HEK293 (cell line): ENCODE results near the gene EEF1AKMT2.

Experiments
- CTCF ChIA-PET: fragments of 350-600 bp; formaldehyde crosslinking; extraction: SDS; loops from one replicate; lab custom pipeline; 2021; ENCODE audit warnings: antibody characterized with exemption; lab: Yijun Ruan, JAX
- POLR2A ChIA-PET: fragments of 300-600 bp; formaldehyde crosslinking; extraction: SDS; loops from one replicate; lab custom pipeline; 2020; ENCODE audit warnings: antibody characterized with exemption, inconsistent platforms; lab: Yijun Ruan, JAX
- H3K27ac ChIP-seq: fragments of 200-500 bp; sonication (Bioruptor generic); 2 replicates; pipeline ENCODE4 v1.5.1; 2014; ENCODE audit warnings: low read depth, low read length, control low read depth, inconsistent platforms; ENCODE audit errors: extremely low read depth
- H3K36me3 ChIP-seq, 2 experiments: fragments of 200-500 bp in 1 of 2; sonication (Bioruptor generic) in 1 of 2; 1 replicate in 1 of 2; 2 replicates in 1 of 2; pipeline ENCODE4 v1.5.1; 2014 to 2017; ENCODE audit warnings: inconsistent platforms in 2 of 2, low read length in 2 of 2; ENCODE audit not compliant: control insufficient read depth in 2 of 2, insufficient read depth in 1 of 2
- H3K4me1 ChIP-seq: fragments of 200-500 bp; sonication (Bioruptor generic); 2 replicates; pipeline ENCODE4 v1.5.1; 2014; ENCODE audit warnings: mild to moderate bottlenecking, low read length, inconsistent platforms; ENCODE audit not compliant: control insufficient read depth, insufficient read depth
- H3K4me3 ChIP-seq: 2 replicates; pipeline ENCODE4 v1.5.1; 2011; ENCODE audit warnings: low read depth, mild to moderate bottlenecking, control low read depth, low read length, moderate library complexity
- H3K9me3 ChIP-seq: fragments of 200-500 bp; sonication (Bioruptor generic); 2 replicates; pipeline ENCODE4 v1.5.1; 2014; ENCODE audit warnings: low read depth, low read length, inconsistent platforms; ENCODE audit not compliant: control insufficient read depth, insufficient read depth
- PRDM10 ChIP-seq: fragments of 450-650 bp; formaldehyde crosslinking; IDR thresholded peaks from 2 replicates; pipeline ENCODE4 v1.5.1; 2016; ENCODE audit warnings: missing biosample characterization, missing genetic modification characterization
- ZBTB20 ChIP-seq: fragments of 450-650 bp; formaldehyde crosslinking; IDR thresholded peaks from 2 replicates; pipeline ENCODE4 v1.5.1; 2016; ENCODE audit warnings: missing biosample characterization, missing genetic modification characterization
- ZNF366 ChIP-seq: fragments of 450-650 bp; formaldehyde crosslinking; conservative IDR thresholded peaks from 2 replicates; pipeline ENCODE4 v1.5.1; 2016; ENCODE audit warnings: missing biosample characterization, missing genetic modification characterization
- ZNF394 ChIP-seq: fragments of 450-650 bp; formaldehyde crosslinking; IDR thresholded peaks from 2 replicates; pipeline ENCODE4 v1.5.1; 2016; ENCODE audit warnings: missing biosample characterization, missing genetic modification characterization, mild to moderate bottlenecking, moderate library complexity, borderline replicate concordance
- ZNF514 ChIP-seq: fragments of 450-650 bp; formaldehyde crosslinking; IDR thresholded peaks from 2 replicates; pipeline ENCODE4 v1.5.1; 2016; ENCODE audit warnings: missing biosample characterization, missing genetic modification characterization
- ZNF530 ChIP-seq: fragments of 450-650 bp; formaldehyde crosslinking; IDR thresholded peaks from 2 replicates; pipeline ENCODE4 v1.5.1; 2016; ENCODE audit warnings: low read depth, missing biosample characterization, missing genetic modification characterization
- ZNF76 ChIP-seq: fragments of 450-650 bp; formaldehyde crosslinking; IDR thresholded peaks from 2 replicates; pipeline ENCODE4; 2016; ENCODE audit warnings: low read depth, missing biosample characterization, missing genetic modification characterization, borderline replicate concordance
- TF ChIP-seq, protein P1 (sequence below): fragments of 450-650 bp; formaldehyde crosslinking; IDR thresholded peaks from 2 replicates; pipeline ENCODE4 v1.5.1; 2016; ENCODE audit warnings: missing biosample characterization, missing genetic modification characterization
- TF ChIP-seq, protein P2 (sequence below): fragments of 450-650 bp; formaldehyde crosslinking; IDR thresholded peaks from 2 replicates; pipeline ENCODE4 v1.5.1; 2017; ENCODE audit warnings: missing biosample characterization, missing genetic modification characterization

The EEF1AKMT2 gene

GRCh38 chr10:124799211-124799610 lies 7.5 kb upstream of the EEF1AKMT2 start:
- CTCF ChIA-PET = no interaction called here
- TF ChIP-seq ZNF514 (tag by site-specific recombination) = no peak
- TF ChIP-seq ZNF530 (tag by site-specific recombination) = no peak
- peak; percentile 44; the same call in 1 of the 2 replicates for TF ChIP-seq ZBTB20 (tag by site-specific recombination)
- TF ChIP-seq, all 188 proteins: peak for 1
- POLR2A ChIA-PET = no interaction called here
- H3K9me3 ChIP-seq = no peaks in the 10 kb centered on the region
- H3K4me3 ChIP-seq = no peak overlapping the region
- no peak overlapping the region for H3K27ac ChIP-seq
- peaks cover 6% of the 10 kb centered on the region; the same call in 1 of the 2 replicates for H3K4me1 ChIP-seq
- H3K36me3 ChIP-seq = no peaks in the 10 kb centered on the region

DNA sequence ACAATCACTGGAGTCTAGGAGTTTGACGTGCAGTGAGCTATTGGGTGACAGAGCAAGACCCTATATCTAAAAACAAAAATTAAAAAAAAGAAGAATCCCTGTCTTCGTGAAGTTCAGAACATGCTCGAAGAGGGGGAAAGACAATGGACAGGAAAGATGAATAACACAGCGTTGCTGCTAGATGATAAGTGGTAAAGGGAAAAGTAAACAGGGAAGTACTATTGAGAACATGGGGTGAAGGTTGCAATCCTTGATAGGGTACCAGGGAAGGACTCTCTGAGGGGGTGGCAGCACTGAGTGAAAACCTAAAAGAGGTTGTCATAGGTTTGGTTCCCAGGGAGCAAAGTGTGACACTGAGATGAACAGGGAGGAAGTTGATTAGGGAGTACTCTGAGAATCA lies 7.1 kb upstream of the EEF1AKMT2 start:
- no peak overlapping the region for H3K27ac ChIP-seq
- no peak overlapping the region for H3K4me3 ChIP-seq
- H3K36me3 ChIP-seq = no peaks in the 10 kb centered on the region
- POLR2A ChIA-PET = no interaction called here
- CTCF ChIA-PET = no interaction called here
- peaks cover 6% of the 10 kb centered on the region; the same call in 1 of the 2 replicates for H3K4me1 ChIP-seq
- no peaks in the 10 kb centered on the region for H3K9me3 ChIP-seq
- TF ChIP-seq PRDM10 (tag by site-specific recombination) (peak; percentile 42), ZNF76 (tag by site-specific recombination) (no peak)

GRCh38 chr10:124798364-124798763 lies 6.7 kb upstream of the EEF1AKMT2 start:
- Histone ChIP-seq H3K4me3 (no peak overlapping the region), H3K36me3 (no peaks in the 10 kb centered on the region), H3K9me3 (no peaks in the 10 kb centered on the region), H3K4me1 (peaks cover 6% of the 10 kb centered on the region; the same call in 1 of the 2 replicates), H3K27ac (no peak overlapping the region)
- POLR2A ChIA-PET = no interaction called here
- TF ChIP-seq, protein P1, sequence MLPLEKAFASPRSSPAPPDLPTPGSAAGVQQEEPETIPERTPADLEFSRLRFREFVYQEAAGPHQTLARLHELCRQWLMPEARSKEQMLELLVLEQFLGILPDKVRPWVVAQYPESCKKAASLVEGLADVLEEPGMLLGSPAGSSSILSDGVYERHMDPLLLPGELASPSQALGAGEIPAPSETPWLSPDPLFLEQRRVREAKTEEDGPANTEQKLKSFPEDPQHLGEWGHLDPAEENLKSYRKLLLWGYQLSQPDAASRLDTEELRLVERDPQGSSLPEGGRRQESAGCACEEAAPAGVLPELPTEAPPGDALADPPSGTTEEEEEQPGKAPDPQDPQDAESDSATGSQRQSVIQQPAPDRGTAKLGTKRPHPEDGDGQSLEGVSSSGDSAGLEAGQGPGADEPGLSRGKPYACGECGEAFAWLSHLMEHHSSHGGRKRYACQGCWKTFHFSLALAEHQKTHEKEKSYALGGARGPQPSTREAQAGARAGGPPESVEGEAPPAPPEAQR = no peak
- TF ChIP-seq, protein P2, sequence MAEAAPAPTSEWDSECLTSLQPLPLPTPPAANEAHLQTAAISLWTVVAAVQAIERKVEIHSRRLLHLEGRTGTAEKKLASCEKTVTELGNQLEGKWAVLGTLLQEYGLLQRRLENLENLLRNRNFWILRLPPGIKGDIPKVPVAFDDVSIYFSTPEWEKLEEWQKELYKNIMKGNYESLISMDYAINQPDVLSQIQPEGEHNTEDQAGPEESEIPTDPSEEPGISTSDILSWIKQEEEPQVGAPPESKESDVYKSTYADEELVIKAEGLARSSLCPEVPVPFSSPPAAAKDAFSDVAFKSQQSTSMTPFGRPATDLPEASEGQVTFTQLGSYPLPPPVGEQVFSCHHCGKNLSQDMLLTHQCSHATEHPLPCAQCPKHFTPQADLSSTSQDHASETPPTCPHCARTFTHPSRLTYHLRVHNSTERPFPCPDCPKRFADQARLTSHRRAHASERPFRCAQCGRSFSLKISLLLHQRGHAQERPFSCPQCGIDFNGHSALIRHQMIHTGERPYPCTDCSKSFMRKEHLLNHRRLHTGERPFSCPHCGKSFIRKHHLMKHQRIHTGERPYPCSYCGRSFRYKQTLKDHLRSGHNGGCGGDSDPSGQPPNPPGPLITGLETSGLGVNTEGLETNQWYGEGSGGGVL (tag by site-specific recombination) = peak; percentile 58; the same call in 1 of the 2 replicates
- TF ChIP-seq, all 188 proteins: peak for 1
- CTCF ChIA-PET = no interaction called here

- Histone ChIP-seq H3K36me3 (peaks cover 15 to 18% of the 10 kb centered on the region in 2 experiments), H3K4me3 (no peak overlapping the region), H3K27ac (no peak overlapping the region)
- TF ChIP-seq ZNF366 (tag by site-specific recombination) (no peak), ZNF394 (0 out of 2 replicates have a peak, but pooled peaks have one; percentile 12)
- TF ChIP-seq, all 188 proteins: peak for 1
- Histone ChIP-seq H3K4me1 (no peaks in the 10 kb centered on the region), H3K9me3 (no peaks in the 10 kb centered on the region)
- CTCF ChIA-PET = interaction anchor here (0.7 kb wide), 1 partner anchor 268 kb away, joined by 3 read pairs; no protein-coding TSS in a partner anchor
- POLR2A ChIA-PET = no interaction called here
These were observed 1.3 kb upstream of the EEF1AKMT2 start for GRCh38 chr10:124792998-124793352.
